ENCODE measurements around the gene MAP6.

DNA sequence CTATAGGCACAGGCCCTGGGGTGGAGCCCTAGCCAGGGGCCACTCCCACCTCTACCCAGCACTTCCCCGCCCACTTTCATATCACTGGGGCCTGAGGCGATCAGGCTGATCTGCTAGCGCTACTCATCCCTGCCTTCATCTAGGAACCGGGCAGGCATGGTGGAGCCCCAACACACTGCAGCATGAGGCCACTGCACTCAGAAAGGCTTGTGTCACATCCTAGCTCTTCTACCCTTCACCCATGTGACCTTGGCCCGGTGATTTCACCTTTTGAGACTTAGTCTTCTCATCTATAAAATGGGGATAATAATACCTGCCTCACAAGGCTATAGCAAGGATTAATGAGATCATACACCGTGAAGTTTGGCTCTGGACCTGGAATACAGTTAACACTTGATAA lies 125.0 kb downstream of the MAP6 start:
- TF ChIP-seq POLR2A (IDR thresholded peaks at IDR 0.05; ENCODE audit: extremely low read depth, insufficient read length), result no peak
- TF ChIP-seq, protein P1, sequence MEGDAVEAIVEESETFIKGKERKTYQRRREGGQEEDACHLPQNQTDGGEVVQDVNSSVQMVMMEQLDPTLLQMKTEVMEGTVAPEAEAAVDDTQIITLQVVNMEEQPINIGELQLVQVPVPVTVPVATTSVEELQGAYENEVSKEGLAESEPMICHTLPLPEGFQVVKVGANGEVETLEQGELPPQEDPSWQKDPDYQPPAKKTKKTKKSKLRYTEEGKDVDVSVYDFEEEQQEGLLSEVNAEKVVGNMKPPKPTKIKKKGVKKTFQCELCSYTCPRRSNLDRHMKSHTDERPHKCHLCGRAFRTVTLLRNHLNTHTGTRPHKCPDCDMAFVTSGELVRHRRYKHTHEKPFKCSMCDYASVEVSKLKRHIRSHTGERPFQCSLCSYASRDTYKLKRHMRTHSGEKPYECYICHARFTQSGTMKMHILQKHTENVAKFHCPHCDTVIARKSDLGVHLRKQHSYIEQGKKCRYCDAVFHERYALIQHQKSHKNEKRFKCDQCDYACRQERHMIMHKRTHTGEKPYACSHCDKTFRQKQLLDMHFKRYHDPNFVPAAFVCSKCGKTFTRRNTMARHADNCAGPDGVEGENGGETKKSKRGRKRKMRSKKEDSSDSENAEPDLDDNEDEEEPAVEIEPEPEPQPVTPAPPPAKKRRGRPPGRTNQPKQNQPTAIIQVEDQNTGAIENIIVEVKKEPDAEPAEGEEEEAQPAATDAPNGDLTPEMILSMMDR (IDR thresholded peaks at IDR 0.05; ENCODE audit: low read depth, low read length), result no peak
- TF ChIP-seq, protein P2, sequence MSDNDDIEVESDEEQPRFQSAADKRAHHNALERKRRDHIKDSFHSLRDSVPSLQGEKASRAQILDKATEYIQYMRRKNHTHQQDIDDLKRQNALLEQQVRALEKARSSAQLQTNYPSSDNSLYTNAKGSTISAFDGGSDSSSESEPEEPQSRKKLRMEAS (IDR thresholded peaks at IDR 0.05; ENCODE audit: low read depth, low read length), result no peak

Measured in NB4 (cell line).